Astrocyte (in vitro differentiated cells and primary cell): ENCODE data around the gene CYLD. TPM values are rescaled to one million over a fixed set of nuclear protein-coding genes. Genes with fewer than 3 reads are reported as not detected.
A peak's percentile ranks its signal among the peaks of the same experiment; 100 is the strongest.

Source experiments
- DNase-seq: peaks from one replicate; pipeline ENCODE4 v3.0.0-alpha.2; 2010; ENCODE audit warnings: low read depth
- FAIRE-seq: peaks from 2 replicates; lab custom pipeline; 2011; peaks lifted over from hg19 to GRCh38; lab: Jason Lieb, UNC
- H2AFZ ChIP-seq: 2 replicates; pipeline ENCODE4 v1.6.0; 2012; ENCODE audit warnings: low read depth, low read length, inconsistent platforms
- H3K27ac ChIP-seq: 2 replicates; pipeline ENCODE4 v1.5.1; 2011; ENCODE audit warnings: low read depth, low read length, inconsistent platforms
- H3K27me3 ChIP-seq: 2 replicates; pipeline ENCODE4 v1.6.0; 2011; ENCODE audit warnings: low read length, inconsistent platforms; ENCODE audit not compliant: insufficient read depth
- H3K36me3 ChIP-seq: 2 replicates; pipeline ENCODE4 v1.5.1; 2011; ENCODE audit warnings: low read length, inconsistent platforms; ENCODE audit not compliant: insufficient read depth
- H3K4me1 ChIP-seq: 2 replicates; pipeline ENCODE4 v1.5.1; 2011; ENCODE audit warnings: low read length, inconsistent platforms; ENCODE audit not compliant: insufficient read depth
- H3K4me2 ChIP-seq: 2 replicates; pipeline ENCODE4 v1.6.0; 2012; ENCODE audit warnings: low read length, inconsistent platforms
- H3K4me3 ChIP-seq: 2 replicates; pipeline ENCODE4 v1.5.1; 2011; ENCODE audit warnings: low read depth, mild to moderate bottlenecking, low read length, inconsistent platforms; ENCODE audit not compliant: insufficient read depth
- H3K79me2 ChIP-seq: 2 replicates; pipeline ENCODE4 v1.6.0; 2012; ENCODE audit warnings: mild to moderate bottlenecking, low read length, inconsistent platforms; ENCODE audit not compliant: insufficient read depth
- H3K9ac ChIP-seq: 2 replicates; pipeline ENCODE4 v1.6.0; 2012; ENCODE audit warnings: mild to moderate bottlenecking, low read length, inconsistent platforms
- H3K9me3 ChIP-seq: 2 replicates; pipeline ENCODE4 v1.5.1; 2012; ENCODE audit warnings: low read depth, mild to moderate bottlenecking, low read length, inconsistent platforms; ENCODE audit not compliant: insufficient read depth
- H4K20me1 ChIP-seq: 2 replicates; pipeline ENCODE4 v1.6.0; 2012; ENCODE audit warnings: low read length, inconsistent platforms; ENCODE audit not compliant: insufficient read depth
- H3K27ac Mint-ChIP-seq: one replicate; pipeline ENCODE4 v1.8.0; 2021; ENCODE audit warnings: mild to moderate bottlenecking, mixed read lengths; ENCODE audit not compliant: unreplicated experiment
- H3K27me3 Mint-ChIP-seq: one replicate; pipeline ENCODE4 v1.8.0; 2021; ENCODE audit warnings: low read depth, mixed read lengths; ENCODE audit not compliant: unreplicated experiment
- H3K36me3 Mint-ChIP-seq: one replicate; pipeline ENCODE4 v1.8.0; 2021; ENCODE audit warnings: low read depth, mixed read lengths; ENCODE audit not compliant: unreplicated experiment
- H3K4me1 Mint-ChIP-seq: one replicate; pipeline ENCODE4 v1.8.0; 2021; ENCODE audit warnings: low read depth, mixed read lengths; ENCODE audit not compliant: unreplicated experiment
- H3K4me3 Mint-ChIP-seq: one replicate; pipeline ENCODE4 v1.8.0; 2021; ENCODE audit warnings: mild to moderate bottlenecking, moderate library complexity, mixed read lengths; ENCODE audit not compliant: unreplicated experiment
- H3K9me3 Mint-ChIP-seq: one replicate; pipeline ENCODE4 v1.8.0; 2021; ENCODE audit warnings: mild to moderate bottlenecking, mixed read lengths; ENCODE audit not compliant: unreplicated experiment
- EZH2 ChIP-seq: IDR thresholded peaks from 2 replicates; pipeline ENCODE4 v1.6.1; 2012; ENCODE audit warnings: mild to moderate bottlenecking, low read length, inconsistent platforms; ENCODE audit not compliant: insufficient read depth
- total RNA-seq: library from RNA; stranded (reverse); gene quantifications from 2 replicates; pipeline ENCODE4 v1.2.1, GENCODE V29; 2021
- TF ChIP-seq, protein P1 (sequence below): IDR thresholded peaks from 2 replicates; pipeline ENCODE4 v1.5.1; 2011; ENCODE audit warnings: low read depth, mild to moderate bottlenecking, inconsistent platforms, low read length, moderate library complexity; ENCODE audit not compliant: insufficient read depth

The CYLD gene
- total RNA-seq, 1 donor from 2014 or later = 34.2 TPM

DNA sequence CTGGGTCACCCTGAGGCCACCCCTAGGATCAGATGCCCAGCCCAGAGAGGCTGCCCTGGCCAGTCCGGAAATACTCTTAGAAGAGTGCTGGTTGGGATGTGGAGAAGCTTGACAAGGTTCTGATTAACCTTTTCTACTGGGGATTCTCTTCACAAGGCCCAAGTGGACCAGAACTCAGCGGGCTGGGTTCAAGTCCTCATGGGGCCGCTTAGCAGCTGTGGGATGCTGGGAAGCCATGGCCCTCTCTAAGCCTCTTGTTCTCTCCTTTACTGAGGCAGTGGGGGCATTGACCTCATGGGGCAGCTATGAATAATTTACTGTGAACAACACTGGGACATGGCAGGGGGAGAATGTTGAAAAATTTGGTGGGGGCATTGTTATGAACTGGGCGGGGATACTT, 92.8 kb downstream of the CYLD start:
- FAIRE-seq = no peak
- no peak for DNase-seq
- Mint-ChIP-seq H3K27ac (no peak overlapping the region), H3K36me3 (peaks cover 4% of the 10 kb centered on the region), H3K9me3 (peaks cover 7% of the 10 kb centered on the region), H3K4me3 (no peak overlapping the region), H3K4me1 (no peaks in the 10 kb centered on the region), H3K27me3 (peaks cover 4% of the 10 kb centered on the region)
- Histone ChIP-seq H4K20me1 (no peaks in the 10 kb centered on the region), H3K36me3 (no peaks in the 10 kb centered on the region), H3K27me3 (peaks cover 5% of the 10 kb centered on the region), H3K9ac (no peak overlapping the region), H3K27ac (no peak overlapping the region), H3K4me1 (no peaks in the 10 kb centered on the region), H2AFZ (no peak overlapping the region), H3K79me2 (no peaks in the 10 kb centered on the region), H3K9me3 (no peaks in the 10 kb centered on the region), H3K4me3 (no peak overlapping the region), H3K4me2 (no peak overlapping the region)
- TF ChIP-seq, protein P1, sequence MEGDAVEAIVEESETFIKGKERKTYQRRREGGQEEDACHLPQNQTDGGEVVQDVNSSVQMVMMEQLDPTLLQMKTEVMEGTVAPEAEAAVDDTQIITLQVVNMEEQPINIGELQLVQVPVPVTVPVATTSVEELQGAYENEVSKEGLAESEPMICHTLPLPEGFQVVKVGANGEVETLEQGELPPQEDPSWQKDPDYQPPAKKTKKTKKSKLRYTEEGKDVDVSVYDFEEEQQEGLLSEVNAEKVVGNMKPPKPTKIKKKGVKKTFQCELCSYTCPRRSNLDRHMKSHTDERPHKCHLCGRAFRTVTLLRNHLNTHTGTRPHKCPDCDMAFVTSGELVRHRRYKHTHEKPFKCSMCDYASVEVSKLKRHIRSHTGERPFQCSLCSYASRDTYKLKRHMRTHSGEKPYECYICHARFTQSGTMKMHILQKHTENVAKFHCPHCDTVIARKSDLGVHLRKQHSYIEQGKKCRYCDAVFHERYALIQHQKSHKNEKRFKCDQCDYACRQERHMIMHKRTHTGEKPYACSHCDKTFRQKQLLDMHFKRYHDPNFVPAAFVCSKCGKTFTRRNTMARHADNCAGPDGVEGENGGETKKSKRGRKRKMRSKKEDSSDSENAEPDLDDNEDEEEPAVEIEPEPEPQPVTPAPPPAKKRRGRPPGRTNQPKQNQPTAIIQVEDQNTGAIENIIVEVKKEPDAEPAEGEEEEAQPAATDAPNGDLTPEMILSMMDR = no peak
- TF ChIP-seq EZH2 = no peak

DNA sequence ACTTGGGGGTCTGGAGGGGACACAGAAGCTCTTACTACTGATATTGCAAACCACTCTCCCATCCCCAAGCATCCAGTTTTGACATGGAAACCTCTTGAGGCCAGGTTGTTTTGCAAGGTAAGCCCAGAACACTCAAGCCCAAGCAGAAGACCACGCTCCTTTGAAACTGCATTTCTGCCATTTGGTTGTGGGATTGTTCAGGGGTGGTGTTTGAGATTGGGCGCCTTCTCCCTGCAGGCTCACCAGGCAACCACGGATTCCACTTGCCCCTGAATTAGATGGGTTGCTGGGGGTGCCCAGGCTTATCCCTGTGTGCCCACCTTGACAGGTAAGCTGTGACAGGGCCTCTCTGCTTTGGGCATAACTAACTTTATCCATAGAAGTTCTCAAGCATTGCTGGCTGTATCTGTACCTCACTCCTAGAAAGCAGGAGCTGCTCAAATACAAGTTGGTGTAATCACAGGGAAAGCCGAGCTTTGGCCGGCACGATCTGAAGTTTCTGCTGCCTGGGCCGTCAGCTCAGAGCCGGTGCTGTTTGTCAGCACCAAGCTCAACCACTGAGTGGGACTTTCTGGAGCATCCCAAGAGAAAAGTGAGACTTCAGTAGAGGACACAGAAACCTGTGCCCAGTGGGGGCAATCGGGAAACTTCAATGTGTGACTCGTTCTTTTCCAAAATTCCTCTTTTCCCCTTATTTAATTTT, 93.6 kb downstream of the CYLD start:
- Histone ChIP-seq H3K36me3 (no peaks in the 10 kb centered on the region), H3K27me3 (peaks cover 11% of the 10 kb centered on the region), H3K27ac (no peak overlapping the region), H3K4me1 (no peaks in the 10 kb centered on the region), H2AFZ (no peak overlapping the region), H3K9me3 (no peaks in the 10 kb centered on the region), H3K9ac (no peak overlapping the region), H3K4me3 (no peak overlapping the region), H3K4me2 (no peak overlapping the region), H4K20me1 (no peaks in the 10 kb centered on the region), H3K79me2 (no peaks in the 10 kb centered on the region)
- H3K9me3 Mint-ChIP-seq = peaks cover 7% of the 10 kb centered on the region
- H3K27me3 Mint-ChIP-seq = peaks cover 10% of the 10 kb centered on the region
- TF ChIP-seq, protein P1 = no peak
- TF ChIP-seq EZH2 = no peak
- peaks cover 4% of the 10 kb centered on the region for H3K36me3 Mint-ChIP-seq
- DNase-seq (no peak), FAIRE-seq (no peak)
- no peak overlapping the region for H3K27ac Mint-ChIP-seq
- H3K4me3 Mint-ChIP-seq = no peak overlapping the region
- H3K4me1 Mint-ChIP-seq = no peaks in the 10 kb centered on the region

DNA sequence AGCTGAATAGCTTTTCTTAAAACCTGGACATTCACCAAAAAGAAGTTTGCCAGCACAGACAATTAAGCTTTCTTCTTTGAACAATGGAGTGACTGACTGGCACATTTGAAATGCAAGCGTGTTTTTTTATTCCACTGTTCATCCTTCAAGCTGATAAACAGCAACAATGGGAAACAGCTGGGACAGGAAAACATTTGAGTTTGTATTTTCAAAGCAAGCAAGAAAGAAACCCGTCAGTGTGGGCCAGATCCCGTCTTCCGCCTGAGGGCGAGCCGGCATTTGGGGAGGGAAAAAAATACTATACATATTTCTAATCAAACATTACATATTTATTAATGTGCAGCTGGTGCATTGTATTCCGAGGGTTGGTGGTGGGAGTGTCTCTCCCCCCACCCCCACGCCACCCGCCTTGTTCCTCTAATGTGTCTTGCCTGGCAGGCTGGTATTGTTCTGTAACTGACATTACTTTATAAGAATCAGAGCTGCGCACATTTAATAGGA, 94.3 kb downstream of the CYLD start:
- Histone ChIP-seq H2AFZ (peak overlapping the region; percentile 10), H3K36me3 (no peaks in the 10 kb centered on the region), H3K9ac (no peak overlapping the region), H3K79me2 (no peaks in the 10 kb centered on the region), H3K4me1 (peaks cover 4% of the 10 kb centered on the region), H3K4me2 (no peak overlapping the region), H3K27me3 (peaks cover 13% of the 10 kb centered on the region), H3K27ac (no peak overlapping the region), H4K20me1 (no peaks in the 10 kb centered on the region), H3K4me3 (no peak overlapping the region), H3K9me3 (no peaks in the 10 kb centered on the region)
- FAIRE-seq (no peak), DNase-seq (no peak)
- H3K36me3 Mint-ChIP-seq = peaks cover 4% of the 10 kb centered on the region
- H3K27me3 Mint-ChIP-seq = peaks cover 16% of the 10 kb centered on the region
- no peak overlapping the region for H3K27ac Mint-ChIP-seq
- H3K4me1 Mint-ChIP-seq = no peaks in the 10 kb centered on the region
- no peak for TF ChIP-seq EZH2
- TF ChIP-seq, protein P1 = no peak
- no peak overlapping the region for H3K4me3 Mint-ChIP-seq
- H3K9me3 Mint-ChIP-seq = peaks cover 7% of the 10 kb centered on the region
